DMS153 treated with DMSO at 0.1 percent for 48 hours (cell line): ENCODE results near the gene FAM114A1.
"Not testable (repeated sequence)": the region's sequence is repeated elsewhere in the genome, so short reads cannot be mapped to it uniquely, and the experiment has no call there.

Source experiments
- DNase-seq: peaks from one replicate; lab custom pipeline; 2025; ENCODE audit not compliant: unreplicated experiment; lab: John Stamatoyannopoulos, UW

The FAM114A1 gene

GRCh38 chr4:38898245-38898644, 30.6 kb downstream of the FAM114A1 start:
- no peak for DNase-seq

DNA sequence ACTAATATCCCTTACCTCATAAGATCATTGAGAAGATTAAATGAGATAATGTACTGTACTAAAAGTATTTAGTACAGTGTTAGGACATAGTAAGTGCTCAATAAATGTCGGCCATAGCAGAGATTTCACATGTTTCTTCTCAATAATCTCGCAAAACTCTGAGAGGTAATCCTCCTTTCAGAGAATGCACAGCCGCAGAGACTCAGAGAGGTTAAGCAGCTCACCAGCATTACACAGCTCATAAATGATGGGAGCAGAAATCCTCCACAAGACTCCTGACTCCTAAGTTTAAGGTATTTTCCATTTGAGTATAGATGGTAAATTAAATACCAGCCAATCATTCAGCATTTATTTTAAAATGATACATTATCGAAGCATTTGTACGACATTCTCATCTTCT, 34.6 kb downstream of the FAM114A1 start:
- no peak for DNase-seq

- DNase-seq, result no peak
Measured at GRCh38 chr4:38902695-38903094, 35.1 kb downstream of the FAM114A1 start.

GRCh38 chr4:38904090-38904666, 36.6 kb downstream of the FAM114A1 start:
- DNase-seq, result no peak

GRCh38 chr4:38904682-38905081, 37.1 kb downstream of the FAM114A1 start:
- DNase-seq, result no peak

DNA sequence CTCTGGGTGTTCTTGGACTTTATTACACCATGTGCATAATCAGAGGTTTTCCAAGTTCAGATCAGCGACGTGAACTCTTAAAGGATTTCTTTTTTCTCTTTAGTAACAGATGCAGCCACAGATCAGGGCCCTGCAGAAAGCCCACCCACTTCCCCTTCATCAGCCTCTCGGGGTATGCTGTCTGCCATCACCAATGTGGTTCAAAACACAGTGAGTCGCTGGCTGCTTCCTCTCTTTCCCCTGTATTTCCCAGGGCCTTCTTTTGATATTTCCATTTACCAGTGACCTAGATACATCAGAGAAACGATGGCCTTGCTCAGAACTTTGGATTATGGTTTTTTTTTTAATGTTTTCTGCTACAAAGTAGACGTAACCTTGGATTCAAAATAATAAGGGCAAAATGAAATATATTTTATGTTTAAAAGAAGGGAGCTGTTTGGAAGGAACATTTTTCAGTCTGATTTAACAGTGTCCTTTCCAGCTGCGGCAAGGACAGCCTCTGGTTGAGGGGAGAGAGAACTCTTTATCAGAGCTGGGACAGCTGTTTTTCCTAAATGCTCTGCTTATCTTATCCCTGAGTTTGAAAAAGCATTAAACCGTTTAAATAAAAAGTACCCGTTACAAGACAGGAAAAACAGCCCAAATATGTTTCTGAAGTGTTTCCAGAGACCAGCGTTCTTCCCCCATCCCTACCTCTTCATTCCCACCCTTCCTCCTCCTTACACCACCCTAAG, 38.2 kb downstream of the FAM114A1 start:
- DNase-seq, result no peak

- DNase-seq, result no peak
Measured at GRCh38 chr4:38907696-38908270, 40.2 kb downstream of the FAM114A1 start.

- no peak for DNase-seq
Measured at GRCh38 chr4:38909015-38909414, 41.4 kb downstream of the FAM114A1 start.

GRCh38 chr4:38911257-38911656, 43.7 kb downstream of the FAM114A1 start:
- DNase-seq, result no peak

- no peak for DNase-seq
Measured at GRCh38 chr4:38914854-38915253, 47.2 kb downstream of the FAM114A1 start.

DNA sequence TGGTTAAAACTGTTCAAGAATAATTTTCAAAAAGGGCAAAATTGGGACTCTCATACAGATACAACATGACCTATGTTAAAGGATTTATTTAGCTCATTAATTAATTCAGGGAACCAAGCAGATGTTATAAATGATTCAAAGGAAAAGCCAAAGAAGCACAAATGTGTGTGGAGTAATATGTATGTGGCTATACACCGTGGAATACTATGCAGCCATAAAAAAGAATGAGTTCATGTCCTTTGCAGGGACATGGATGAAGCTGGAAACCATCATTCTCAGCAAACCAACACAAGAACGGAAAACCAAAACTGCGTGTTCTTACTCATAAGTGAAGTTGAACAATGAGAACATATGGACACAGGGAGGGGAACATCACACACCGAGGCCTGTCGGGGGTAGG, 48.7 kb downstream of the FAM114A1 start:
- not testable (repeated sequence) for DNase-seq

GRCh38 chr4:38917481-38918025, 49.9 kb downstream of the FAM114A1 start:
- no peak for DNase-seq

- no peak for DNase-seq
Measured at GRCh38 chr4:38919494-38919893, 51.9 kb downstream of the FAM114A1 start.

DNA sequence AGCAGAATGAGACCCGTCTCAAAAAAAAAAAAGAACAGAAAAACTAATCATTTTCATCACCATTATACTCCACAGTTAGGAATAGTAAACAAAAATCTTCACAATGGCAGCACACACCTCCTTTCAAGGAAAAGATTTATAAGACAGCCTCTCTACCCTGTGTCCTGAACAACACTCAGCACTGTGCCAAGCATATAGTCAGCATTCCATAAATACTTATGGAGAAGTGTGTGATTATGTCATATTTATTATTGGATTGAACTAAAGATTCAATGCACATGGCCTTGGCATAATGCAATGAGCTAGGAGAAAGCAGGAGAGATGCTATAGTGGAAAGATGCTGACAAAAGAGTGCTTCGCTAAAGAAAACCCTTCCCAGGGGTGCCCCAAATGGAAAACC, 52.6 kb downstream of the FAM114A1 start:
- no peak for DNase-seq

- no peak for DNase-seq
Measured at GRCh38 chr4:38920677-38921076, 53.1 kb downstream of the FAM114A1 start.

- no peak for DNase-seq
Measured at GRCh38 chr4:38921151-38921550, 53.5 kb downstream of the FAM114A1 start.

- no peak for DNase-seq
Measured at GRCh38 chr4:38923746-38924145, 56.1 kb downstream of the FAM114A1 start.

- DNase-seq, result no peak
Measured at GRCh38 chr4:38924353-38924752, 56.7 kb downstream of the FAM114A1 start.

DNA sequence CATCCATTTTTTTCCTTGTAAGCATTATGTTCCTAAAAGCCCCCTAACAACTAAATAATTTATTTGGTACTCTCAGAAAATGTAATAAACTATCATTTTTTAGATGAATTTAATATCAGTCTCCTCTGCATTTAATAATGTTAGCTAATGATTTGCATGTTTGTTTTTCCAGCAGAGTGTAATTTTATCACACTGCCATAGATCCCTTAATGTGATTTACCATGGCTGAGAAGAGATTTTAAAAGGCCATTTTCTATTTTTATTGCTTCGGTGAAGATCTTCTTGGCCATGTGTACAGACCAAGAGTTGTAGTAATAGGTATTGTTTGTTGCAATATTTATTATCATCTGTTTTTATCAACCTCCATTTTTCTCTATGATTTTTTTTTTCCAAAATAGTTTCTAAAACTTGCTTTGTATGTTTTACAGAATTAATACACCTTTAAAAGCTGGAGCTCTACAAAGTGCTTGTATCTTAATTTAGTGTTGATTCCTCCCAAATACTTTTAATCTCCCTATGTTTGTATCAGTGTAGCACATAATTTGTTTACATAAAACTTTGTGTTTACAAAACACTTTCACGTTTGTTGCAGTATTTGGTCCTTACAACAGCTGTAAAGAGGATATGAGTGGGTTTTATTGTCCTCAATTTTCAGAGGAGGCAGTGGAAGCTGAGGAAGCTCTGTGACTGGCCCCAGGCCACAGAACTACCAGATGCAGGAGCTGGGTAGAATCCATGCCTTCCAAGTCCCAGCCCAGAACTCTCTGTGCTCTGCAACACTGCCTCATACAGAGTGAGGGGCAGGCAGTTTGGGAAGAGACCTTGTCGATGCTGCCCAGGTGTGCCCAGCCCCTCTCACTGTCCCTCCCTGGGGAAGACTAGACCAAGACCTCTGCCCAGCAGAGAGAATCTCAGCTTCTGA, 58.1 kb downstream of the FAM114A1 start:
- no peak for DNase-seq

DNA sequence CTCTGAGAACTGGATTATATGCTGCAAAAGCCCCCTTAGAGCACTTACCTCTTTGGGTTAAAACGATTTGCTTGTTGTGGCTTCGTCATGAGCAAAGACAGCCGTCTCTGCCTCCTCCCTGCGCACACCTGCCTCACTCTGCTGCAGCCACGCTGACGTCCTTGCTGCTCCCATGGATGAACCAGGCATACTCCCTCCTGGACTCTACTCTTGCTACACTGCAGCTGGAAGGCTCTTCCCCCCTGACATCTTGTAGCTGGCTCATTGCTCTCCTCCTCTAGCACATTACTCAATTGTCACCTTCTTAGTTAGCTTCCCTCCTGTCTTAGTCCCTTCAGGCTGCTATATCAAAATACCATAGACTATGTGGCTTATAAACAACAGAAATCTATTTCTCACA, 59.3 kb downstream of the FAM114A1 start:
- no peak for DNase-seq

GRCh38 chr4:38928568-38928967, 61.0 kb downstream of the FAM114A1 start:
- no peak for DNase-seq
